ENCODE results near the gene SCARF2.

DNA sequence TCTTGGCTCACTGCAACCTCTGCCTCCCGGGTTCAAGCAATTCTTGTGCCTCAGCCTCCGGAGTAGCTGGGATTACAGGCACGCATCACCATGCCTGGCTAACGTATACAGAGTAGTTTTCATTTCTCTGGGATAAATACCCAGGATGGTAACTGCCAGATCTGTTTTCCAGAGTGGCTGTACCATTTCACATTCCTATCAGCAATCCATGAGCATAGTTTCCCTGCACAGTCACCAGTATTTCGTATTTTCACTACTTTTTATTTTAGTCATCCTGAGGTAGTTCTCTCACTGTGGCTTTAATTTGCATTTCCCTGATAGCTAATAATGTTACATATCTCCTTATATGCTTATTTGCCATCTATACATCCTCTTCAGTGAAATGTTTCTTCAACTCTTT lies 11.0 kb upstream of the SCARF2 start:
- TF ChIP-seq CTCF (IDR thresholded peaks at IDR 0.05) (no peak), POLR2A (IDR thresholded peaks at IDR 0.05) (no peak), EP300 (IDR thresholded peaks at IDR 0.05) (no peak)

All from stomach (tissue), 4 donors.